ENCODE measurements around the gene AK6. TPM values are rescaled to one million over a fixed set of nuclear protein-coding genes. Genes with fewer than 3 reads are reported as not detected.

Gene AK6
- total and polyA plus RNA-seq, 2 donors (not counting 1 experiment from before 2014, with no cell fraction given) = 12.2 to 25.4 TPM

- H3K4me1 Mint-ChIP-seq = peaks cover 3% of the 10 kb centered on the region
- intact Hi-C loops (cut with micrococcal nuclease) = no loop called here
- TF ChIP-seq CTCF (IDR thresholded peaks at IDR 0.05) (no peak), EZH2 (IDR thresholded peaks at IDR 0.05; ENCODE audit: borderline replicate concordance, insufficient read depth, low read depth, low read length, poor library complexity, severe bottlenecking) (no peak)
Observed at GRCh38 chr5:69313428-69313827, 55.9 kb downstream of the AK6 start.

GRCh38 chr5:69312459-69313160, 56.7 kb downstream of the AK6 start:
- H2AFZ ChIP-seq (ENCODE audit: insufficient read depth, low read depth, low read length, poor library complexity, severe bottlenecking) = no peak overlapping the region
- H4K20me1 ChIP-seq (ENCODE audit: control insufficient read depth, insufficient read depth, low read length, poor library complexity, severe bottlenecking) = no peaks in the 10 kb centered on the region
- no peak overlapping the region for H3K4me3 Mint-ChIP-seq
- no peak overlapping the region for H3K9ac ChIP-seq (ENCODE audit: low read length)
- no peak overlapping the region for H3K27ac ChIP-seq (ENCODE audit: low read length in 2 of 2)
- H3K4me1 Mint-ChIP-seq = peaks cover 3% of the 10 kb centered on the region
- no peaks in the 10 kb centered on the region for H3K4me1 ChIP-seq (ENCODE audit: control insufficient read depth in 2 of 2, insufficient read depth in 2 of 2, low read length in 2 of 2)
- no peaks in the 10 kb centered on the region for H3K79me2 ChIP-seq (ENCODE audit: control insufficient read depth, insufficient read depth, low read length)
- 74% methylated on average over 3 of the region's 5 CpGs for WGBS (ENCODE audit: insufficient coverage)
- H3K4me3 ChIP-seq (ENCODE audit: control extremely low read depth in 1 of 5, extremely low read depth in 1 of 5, insufficient read depth in 1 of 5, low read depth in 2 of 5, low read length in 4 of 5) = no peak overlapping the region
- H3K4me2 ChIP-seq (replicated peaks; ENCODE audit: low read depth, low read length, poor library complexity, severe bottlenecking) = no peak overlapping the region
- peaks cover 0 to 8% (median 4%) of the 10 kb centered on the region in 3 donors for H3K9me3 ChIP-seq (ENCODE audit: control extremely low read depth in 1 of 3, control insufficient read depth in 2 of 3, insufficient read depth in 1 of 3, low read length in 2 of 3)
- TF ChIP-seq EZH2 (IDR thresholded peaks at IDR 0.05; ENCODE audit: borderline replicate concordance, insufficient read depth, low read depth, low read length, poor library complexity, severe bottlenecking) (no peak), CTCF (IDR thresholded peaks at IDR 0.05) (no peak)
- H3K9me3 Mint-ChIP-seq (ENCODE audit: insufficient read depth) = peaks cover 4% of the 10 kb centered on the region
- DNase-seq = no peak
- no peaks in the 10 kb centered on the region for H3K27me3 ChIP-seq (replicated peaks in 1 of 4; ENCODE audit: control extremely low read depth in 1 of 4, control insufficient read depth in 3 of 4, insufficient read depth in 4 of 4, low read length in 3 of 4)
- no peak overlapping the region for H3K27ac Mint-ChIP-seq
- peaks cover 5 to 27% of the 10 kb centered on the region in 2 experiments for H3K36me3 ChIP-seq (replicated peaks in 1 of 2; ENCODE audit: control extremely low read depth in 1 of 2, control insufficient read depth in 1 of 2, extremely low read depth in 1 of 2, insufficient read depth in 2 of 2, low read length in 1 of 2)
- POLR2A ChIA-PET = no interaction called here
- intact Hi-C loops (cut with micrococcal nuclease) = no loop called here
- no peak for ATAC-seq (ENCODE audit: low read depth)
- H3K27me3 Mint-ChIP-seq = no peaks in the 10 kb centered on the region
- CTCF ChIA-PET = no interaction called here

More at GRCh38 chr5:69313428-69313827, 55.9 kb downstream of the AK6 start:
- 97% methylated on average over 8 of the region's 9 CpGs for WGBS (ENCODE audit: insufficient coverage)
- Histone ChIP-seq H3K4me1 (ENCODE audit: control insufficient read depth in 2 of 2, insufficient read depth in 2 of 2, low read length in 2 of 2) (no peaks in the 10 kb centered on the region), H3K9ac (ENCODE audit: low read length) (no peak overlapping the region), H3K9me3 (ENCODE audit: control extremely low read depth in 1 of 3, control insufficient read depth in 2 of 3, insufficient read depth in 1 of 3, low read length in 2 of 3) (peaks cover 0 to 8% (median 4%) of the 10 kb centered on the region in 3 donors), H3K4me3 (ENCODE audit: control extremely low read depth in 1 of 5, extremely low read depth in 1 of 5, insufficient read depth in 1 of 5, low read depth in 2 of 5, low read length in 4 of 5) (no peak overlapping the region), H3K27me3 (replicated peaks in 1 of 4; ENCODE audit: control extremely low read depth in 1 of 4, control insufficient read depth in 3 of 4, insufficient read depth in 4 of 4, low read length in 3 of 4) (no peaks in the 10 kb centered on the region), H4K20me1 (ENCODE audit: control insufficient read depth, insufficient read depth, low read length, poor library complexity, severe bottlenecking) (no peaks in the 10 kb centered on the region), H3K4me2 (replicated peaks; ENCODE audit: low read depth, low read length, poor library complexity, severe bottlenecking) (no peak overlapping the region), H3K27ac (ENCODE audit: low read length in 2 of 2) (no peak overlapping the region), H3K79me2 (ENCODE audit: control insufficient read depth, insufficient read depth, low read length) (no peaks in the 10 kb centered on the region), H2AFZ (ENCODE audit: insufficient read depth, low read depth, low read length, poor library complexity, severe bottlenecking) (no peak overlapping the region), H3K36me3 (replicated peaks in 1 of 2; ENCODE audit: control extremely low read depth in 1 of 2, control insufficient read depth in 1 of 2, extremely low read depth in 1 of 2, insufficient read depth in 2 of 2, low read length in 1 of 2) (peaks cover 5 to 25% of the 10 kb centered on the region in 2 experiments)
- ChIA-PET CTCF (no interaction called here), POLR2A (no interaction called here)
- no peak overlapping the region for H3K4me3 Mint-ChIP-seq
- no peak for DNase-seq
- no peak overlapping the region for H3K27ac Mint-ChIP-seq
- H3K27me3 Mint-ChIP-seq = no peaks in the 10 kb centered on the region
- peaks cover 4% of the 10 kb centered on the region for H3K9me3 Mint-ChIP-seq (ENCODE audit: insufficient read depth)
- ATAC-seq (ENCODE audit: low read depth) = no peak
